Hair follicular keratinocyte (primary cell): ENCODE results near the gene GPR142. TPM values are rescaled to one million over a fixed set of nuclear protein-coding genes. Genes with fewer than 3 reads are reported as not detected.

Source experiments
- total RNA-seq: library from RNA; depleted of rRNA; stranded (reverse); fragments of >200 nt; gene quantifications from 2 replicates; pipeline ENCODE4 v1.2.3, GENCODE V29; 2015

Gene GPR142
- total RNA-seq, result not detected in 2 replicates

GRCh38 chr17:74367206-74367605 lies at the start of gene GPR142:
GPR142 (plus strand) TSS chr17:74367506; CDS start chr17:74369541, 2,035 bp downstream.

GRCh38 chr17:74325743-74326379 lies 41.4 kb upstream of the GPR142 start, which contains the start of gene KIF19:
KIF19 (plus strand) TSS chr17:74326226; CDS start chr17:74326350, 124 bp downstream.

GRCh38 chr17:74361230-74362068 lies 5.9 kb upstream of the GPR142 start, which contains the start of gene BTBD17:
BTBD17 (minus strand) TSS chr17:74361868; CDS start chr17:74361819, 49 bp downstream.

Other genes starting within 250 kb of the GPR142 start
- gene RPL38, start 163.8 kb upstream of the GPR142 start, total RNA-seq, result 669 and 1,348 TPM in 2 replicates
- gene TTYH2, start 153.9 kb upstream of the GPR142 start, total RNA-seq, result 0.62 and 1.3 TPM in 2 replicates
- gene DNAI2, start 93.3 kb upstream of the GPR142 start, total RNA-seq, result not detected in 2 replicates
- gene KIF19, start 41.3 kb upstream of the GPR142 start, total RNA-seq, result not detected in 2 replicates
- not detected in 2 replicates for gene BTBD17, start 5.6 kb upstream of the GPR142 start, total RNA-seq
- gene GPRC5C, start 64.6 kb downstream of the GPR142 start, total RNA-seq, result 1.9 and 9.1 TPM in 2 replicates
- not detected in 2 replicates for gene CD300A, start 99.1 kb downstream of the GPR142 start, total RNA-seq
- not detected in 2 replicates for gene CD300LB, start 164.0 kb downstream of the GPR142 start, total RNA-seq
- gene CD300C, start 178.6 kb downstream of the GPR142 start, total RNA-seq, result not detected in 2 replicates
- gene CD300H, start 200.0 kb downstream of the GPR142 start, total RNA-seq, result not detected in 2 replicates
- gene CD300LD, start 224.8 kb downstream of the GPR142 start, total RNA-seq, result not detected in 2 replicates